Mononuclear cell (primary cell): ENCODE measurements around the gene NIF3L1. TPM values are rescaled to one million over a fixed set of nuclear protein-coding genes. Genes with fewer than 3 reads are reported as not detected.
A peak's percentile ranks its signal among the peaks of the same experiment; 100 is the strongest.
"Not testable (repeated sequence)": the region's sequence is repeated elsewhere in the genome, so short reads cannot be mapped to it uniquely, and the experiment has no call there.

ENCODE experiments used
- H3K27me3 ChIP-seq: 2 replicates; pipeline ENCODE4 v1.6.0; 2011; ENCODE audit warnings: low read length, control low read depth; ENCODE audit not compliant: insufficient read depth
- H3K4me1 ChIP-seq: 2 replicates; pipeline ENCODE4 v1.5.1; 2011; ENCODE audit warnings: mild to moderate bottlenecking, low read length, control low read depth; ENCODE audit not compliant: insufficient read depth
- H3K4me3 ChIP-seq: 2 replicates; pipeline ENCODE4 v1.5.1; 2011; ENCODE audit warnings: mild to moderate bottlenecking, low read length, moderate library complexity
- H3K9me3 ChIP-seq: 2 replicates; pipeline ENCODE4 v1.5.1; 2011; ENCODE audit warnings: low read depth, mild to moderate bottlenecking, control low read depth, low read length
- total RNA-seq: library from RNA; depleted of rRNA; stranded (reverse); fragments of >200 nt; gene quantifications from one replicate; pipeline ENCODE4 v1.2.3, GENCODE V29; 2012

NIF3L1 gene
- total RNA-seq, 1 donor: 8.5 TPM

DNA sequence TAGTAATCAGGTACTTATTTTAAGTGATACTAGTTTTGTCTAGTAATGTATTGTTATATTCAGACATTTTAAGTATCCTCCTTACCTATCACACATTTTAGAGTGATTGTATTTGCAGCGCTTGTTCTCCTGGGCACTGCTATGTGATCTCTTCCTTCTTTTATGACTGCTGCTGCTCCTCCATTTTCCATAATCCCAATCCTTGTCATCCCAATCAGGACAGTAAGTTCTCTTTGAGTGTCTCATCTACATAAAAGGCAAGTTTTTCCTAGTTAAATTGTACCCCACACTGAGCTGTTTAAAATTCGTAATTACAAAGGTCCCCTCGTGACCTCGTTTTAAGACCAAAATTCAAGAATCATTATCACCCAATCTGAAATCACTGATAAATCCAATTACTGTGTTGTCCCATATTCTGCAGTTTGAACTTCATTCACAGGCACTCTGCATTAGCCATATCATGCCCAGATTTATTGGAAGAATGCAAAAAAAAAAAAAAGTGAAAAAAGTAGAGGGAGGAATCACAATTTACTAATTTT, 27.5 kb upstream of the NIF3L1 start:
- no peaks in the 10 kb centered on the region for H3K9me3 ChIP-seq
- no peaks in the 10 kb centered on the region for H3K27me3 ChIP-seq
- peaks cover 47% of the 10 kb centered on the region for H3K4me1 ChIP-seq
- H3K4me3 ChIP-seq: peak overlapping the region; percentile 100

DNA sequence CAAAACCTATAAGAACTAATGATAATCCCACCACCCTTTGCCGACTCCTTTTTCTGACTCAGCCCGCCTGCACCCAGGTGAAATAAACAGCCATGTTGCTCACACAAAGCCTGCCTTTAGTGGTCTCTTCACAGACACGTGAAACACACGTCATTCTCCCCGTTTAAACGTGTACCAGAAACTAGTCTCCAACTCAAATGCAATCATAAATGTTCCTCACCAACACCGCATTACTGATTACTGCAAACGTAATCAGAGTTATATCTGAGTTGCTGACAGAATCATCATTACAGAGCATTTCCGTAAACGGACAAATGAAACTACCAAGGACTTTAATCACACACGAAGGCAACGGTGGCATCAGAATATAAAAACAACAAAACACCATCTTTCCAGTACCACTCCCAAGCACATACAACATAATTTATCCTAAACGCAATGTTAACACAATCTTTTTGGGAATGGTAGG, 26.6 kb upstream of the NIF3L1 start:
- Histone ChIP-seq H3K9me3 (no peaks in the 10 kb centered on the region), H3K4me1 (peaks cover 54% of the 10 kb centered on the region), H3K27me3 (no peaks in the 10 kb centered on the region), H3K4me3 (peak overlapping the region; percentile 100)

DNA sequence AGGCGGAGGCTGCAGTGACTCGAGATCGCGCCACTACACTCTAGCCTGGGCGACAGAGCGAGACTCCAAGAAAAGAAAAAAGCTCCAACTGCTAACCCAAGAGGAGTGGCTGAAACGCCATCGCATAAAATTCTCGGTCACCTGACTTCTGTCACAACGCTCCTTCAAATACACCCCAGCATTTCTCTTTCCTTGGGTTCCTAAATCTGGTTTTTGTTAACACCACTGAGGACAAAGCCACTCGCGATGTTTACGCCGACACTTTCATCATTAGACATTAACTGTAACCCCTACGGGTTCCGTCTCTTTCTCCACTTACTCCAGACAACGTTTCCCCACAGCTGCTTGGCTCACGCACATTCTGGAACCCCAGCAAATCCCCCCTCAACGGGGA, 25.4 kb upstream of the NIF3L1 start:
- Histone ChIP-seq H3K9me3 (no peaks in the 10 kb centered on the region), H3K4me3 (peak overlapping the region; percentile 100), H3K4me1 (peaks cover 47% of the 10 kb centered on the region), H3K27me3 (no peaks in the 10 kb centered on the region)

DNA sequence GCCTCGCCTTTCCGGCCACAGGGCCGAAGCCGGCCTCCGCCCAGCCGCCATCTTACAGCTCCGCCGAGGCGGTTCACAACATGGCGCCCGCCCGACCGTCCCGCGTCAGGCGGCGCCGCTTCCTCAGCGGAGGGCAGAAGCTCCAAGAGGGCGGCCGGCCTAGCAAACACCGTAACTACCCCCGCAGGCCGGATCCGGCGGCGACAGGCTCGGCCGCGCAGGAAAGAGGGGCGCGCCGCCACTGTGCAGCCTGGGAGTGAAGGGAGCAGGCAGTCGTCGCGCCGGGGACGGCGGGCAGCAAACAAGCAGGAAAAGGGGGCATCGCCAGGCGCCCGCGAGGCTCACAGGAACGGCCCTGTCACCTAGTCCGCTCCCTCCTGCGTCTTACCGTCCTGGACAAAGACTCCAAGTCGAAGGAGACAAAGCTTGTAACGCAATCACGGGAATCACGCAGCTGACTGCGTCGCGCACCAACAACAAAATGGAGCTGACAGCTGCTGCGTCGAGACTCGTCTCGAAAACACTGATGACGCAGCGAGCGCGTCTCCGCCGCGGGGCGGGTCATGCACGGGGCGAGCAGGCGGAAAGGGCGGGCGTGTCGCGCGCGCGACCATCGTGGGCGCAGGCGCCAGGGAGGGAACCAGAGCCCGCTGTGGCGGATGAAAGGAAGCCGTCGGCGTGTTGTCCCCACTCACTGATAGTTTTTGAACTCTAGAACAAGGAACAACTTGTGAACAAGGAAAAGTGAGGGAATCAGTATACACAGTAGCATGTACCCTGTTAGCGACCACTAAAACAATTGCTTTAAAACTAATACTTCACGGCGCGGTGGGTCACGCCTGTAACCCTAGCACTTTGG, 24.8 kb upstream of the NIF3L1 start, which contains the start of gene CLK1:
TSS of gene CLK1 (minus strand) at position 483 of the 859 bp plus-strand sequence. CDS start 2,796 bp downstream, outside the sequence.
- no peaks in the 10 kb centered on the region for H3K9me3 ChIP-seq
- no peaks in the 10 kb centered on the region for H3K27me3 ChIP-seq
- H3K4me1 ChIP-seq: peaks cover 43% of the 10 kb centered on the region
- H3K4me3 ChIP-seq: peak within 1 kb of the TSS; percentile 100

DNA sequence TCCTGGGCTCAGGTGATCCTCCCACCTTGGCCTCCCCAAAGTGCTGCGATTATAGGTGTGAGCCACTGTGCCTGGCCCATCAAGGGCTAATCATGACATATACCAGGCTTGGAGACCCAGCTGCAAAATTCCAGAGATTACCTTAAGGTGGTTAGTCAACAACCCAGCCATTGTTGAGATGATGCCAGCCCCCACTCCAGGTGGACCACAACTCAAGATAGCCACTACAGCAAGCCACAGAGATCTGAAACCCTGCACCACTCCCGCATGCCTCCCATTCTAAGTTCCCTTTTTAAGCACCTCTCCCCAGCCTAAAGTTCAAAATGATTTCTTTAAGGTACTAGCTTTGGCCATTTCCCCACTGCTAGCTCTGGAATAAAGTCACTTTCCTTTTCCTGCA, 20.2 kb upstream of the NIF3L1 start:
- H3K27me3 ChIP-seq: no peaks in the 10 kb centered on the region
- peaks cover 26% of the 10 kb centered on the region for H3K4me1 ChIP-seq
- no peaks in the 10 kb centered on the region for H3K9me3 ChIP-seq
- no peak overlapping the region for H3K4me3 ChIP-seq

DNA sequence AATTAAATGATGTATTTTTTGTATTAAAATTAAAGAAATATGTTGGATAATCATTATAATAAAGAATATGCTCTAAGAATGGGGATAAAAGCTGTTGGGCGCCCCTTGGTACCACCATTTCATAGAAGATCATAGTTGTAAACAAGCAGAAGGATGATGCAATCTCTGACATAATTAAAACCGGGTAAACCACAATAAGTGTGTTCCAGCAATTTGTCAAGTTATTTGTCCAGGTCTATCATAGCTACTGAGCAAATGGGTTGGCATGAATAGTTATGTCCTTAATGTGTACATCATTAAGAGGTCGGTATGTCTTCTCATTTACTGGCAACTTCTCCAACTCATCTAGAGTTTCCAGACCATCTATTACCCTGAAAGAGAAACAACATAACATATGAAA, 18.0 kb upstream of the NIF3L1 start:
- H3K4me1 ChIP-seq: peaks cover 12% of the 10 kb centered on the region
- no peak overlapping the region for H3K4me3 ChIP-seq
- no peaks in the 10 kb centered on the region for H3K9me3 ChIP-seq
- H3K27me3 ChIP-seq: no peaks in the 10 kb centered on the region

GRCh38 chr2:200873560-200873959, 15.6 kb upstream of the NIF3L1 start:
- H3K4me3 ChIP-seq: no peak overlapping the region
- no peaks in the 10 kb centered on the region for H3K27me3 ChIP-seq
- no peaks in the 10 kb centered on the region for H3K9me3 ChIP-seq
- no peaks in the 10 kb centered on the region for H3K4me1 ChIP-seq

DNA sequence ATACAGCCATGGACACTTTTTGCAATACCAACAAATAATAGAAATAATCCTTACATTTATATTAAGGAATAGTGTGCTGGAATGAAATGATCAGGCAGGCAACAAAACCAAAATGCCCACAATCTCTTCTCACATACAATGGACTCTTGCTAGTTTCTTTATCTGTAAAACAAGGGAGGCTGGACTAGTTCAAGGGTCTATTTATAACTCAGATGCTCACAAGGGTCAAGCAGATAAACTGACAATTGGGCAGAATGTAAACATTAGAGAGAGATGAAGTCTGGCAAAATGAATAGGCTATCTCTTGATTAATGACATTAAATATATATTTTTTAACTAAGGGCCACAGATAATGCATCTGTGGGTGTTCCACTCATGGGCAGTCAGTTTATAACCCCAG, 11.7 kb upstream of the NIF3L1 start:
- H3K4me1 ChIP-seq: no peaks in the 10 kb centered on the region

GRCh38 chr2:200878289-200878880, 10.8 kb upstream of the NIF3L1 start:
- Histone ChIP-seq H3K4me1 (no peaks in the 10 kb centered on the region), H3K4me3 (no peak overlapping the region), H3K9me3 (no peaks in the 10 kb centered on the region)

More for the DNA sequence above, 11.7 kb upstream of the NIF3L1 start:
- Histone ChIP-seq H3K4me3 (no peak overlapping the region), H3K9me3 (no peaks in the 10 kb centered on the region), H3K27me3 (no peaks in the 10 kb centered on the region)

DNA sequence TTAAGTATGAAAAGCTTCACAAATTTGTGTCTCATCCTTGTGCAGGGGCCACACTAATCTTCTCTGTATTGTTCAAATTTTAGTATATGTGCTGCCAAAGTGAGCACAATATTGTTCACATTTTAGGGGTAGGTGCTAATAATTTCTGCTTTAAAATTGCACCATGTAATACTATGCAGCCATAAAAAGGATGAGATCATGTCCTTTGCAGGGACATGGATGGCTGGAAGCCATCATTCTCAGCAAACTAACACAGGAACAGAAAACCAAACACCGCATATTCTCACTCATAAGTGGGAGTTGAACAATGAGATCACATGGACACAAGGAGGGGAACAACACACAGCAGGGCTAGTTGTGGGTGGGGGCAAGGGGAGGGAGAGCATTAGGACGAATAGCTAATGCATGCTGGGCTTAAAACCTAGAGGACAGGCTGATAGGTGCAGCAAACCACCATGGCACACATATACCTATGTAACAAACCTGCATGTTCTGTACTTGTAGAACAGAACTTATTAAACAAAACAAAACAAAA, 7.4 kb upstream of the NIF3L1 start:
- not testable (repeated sequence) for H3K4me3 ChIP-seq, H3K4me1 ChIP-seq, H3K27me3 ChIP-seq, H3K9me3 ChIP-seq

More at GRCh38 chr2:200878289-200878880, 10.8 kb upstream of the NIF3L1 start:
- H3K27me3 ChIP-seq: no peaks in the 10 kb centered on the region

- H3K4me3 ChIP-seq: no peak overlapping the region
- no peaks in the 10 kb centered on the region for H3K9me3 ChIP-seq
- no peaks in the 10 kb centered on the region for H3K27me3 ChIP-seq
- peaks cover 9% of the 10 kb centered on the region for H3K4me1 ChIP-seq
Measured at GRCh38 chr2:200899482-200899881, 10.3 kb downstream of the NIF3L1 start.

GRCh38 chr2:200901459-200902072, 12.4 kb downstream of the NIF3L1 start:
- Histone ChIP-seq H3K9me3 (no peaks in the 10 kb centered on the region), H3K4me1 (peaks cover 9% of the 10 kb centered on the region), H3K27me3 (no peaks in the 10 kb centered on the region), H3K4me3 (no peak overlapping the region)

DNA sequence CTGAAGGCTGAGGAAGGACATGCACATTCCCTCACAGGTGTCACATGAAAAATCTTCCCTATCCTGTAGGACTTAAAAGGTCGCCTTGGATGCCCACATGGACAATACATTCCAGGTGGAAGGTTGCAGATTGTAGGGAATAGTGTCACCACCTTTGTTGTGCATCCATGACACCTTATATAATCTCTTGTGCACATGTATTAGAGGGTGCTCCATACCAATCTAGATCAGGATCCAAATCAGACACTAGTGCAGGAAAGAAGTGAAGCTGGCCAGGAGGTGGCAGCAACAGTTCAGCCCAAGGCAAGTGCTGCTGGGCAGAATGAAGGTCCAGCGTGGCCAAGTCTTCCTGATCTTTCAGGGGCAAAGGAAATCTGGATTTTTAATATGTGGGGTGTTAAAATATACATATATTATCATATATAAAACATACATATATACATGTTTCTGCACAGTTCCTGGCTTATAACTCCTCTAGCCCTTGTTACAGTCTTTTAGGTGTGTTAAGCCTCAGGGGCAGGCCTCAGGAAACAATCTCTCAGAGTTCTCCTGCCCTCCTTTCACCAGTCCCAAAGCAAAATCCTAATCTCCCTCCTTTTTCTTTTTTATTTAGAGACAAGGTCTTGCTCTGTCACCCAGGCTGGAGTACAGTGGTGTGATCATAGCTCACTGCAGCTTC, 16.6 kb downstream of the NIF3L1 start:
- Histone ChIP-seq H3K27me3 (no peaks in the 10 kb centered on the region), H3K4me3 (no peak overlapping the region), H3K9me3 (no peaks in the 10 kb centered on the region), H3K4me1 (peaks cover 9% of the 10 kb centered on the region)

- H3K27me3 ChIP-seq: no peaks in the 10 kb centered on the region
- no peaks in the 10 kb centered on the region for H3K9me3 ChIP-seq
- H3K4me1 ChIP-seq: no peaks in the 10 kb centered on the region
- no peak overlapping the region for H3K4me3 ChIP-seq
Measured at GRCh38 chr2:200909958-200910357, 20.8 kb downstream of the NIF3L1 start.
